HL-60 (cell line): ENCODE data around the gene ELOA.

Experiments
- DNase-seq, 2 experiments: peaks; one replicate each; pipeline ENCODE4 v3.0.0-alpha.2; 2010 to 2020; ENCODE audit warnings: low read depth in 1 of 2, low spot score in 1 of 2
- H3K27ac ChIP-seq: fragments of 250-450 bp; sonication (Bioruptor Pico); replicated peaks from 2 replicates; pipeline ENCODE4 v1.5.1; 2020; ENCODE audit warnings: mild to moderate bottlenecking, moderate library complexity
- H3K27me3 ChIP-seq: fragments of 250-450 bp; sonication (Bioruptor Pico); 2 replicates; pipeline ENCODE4 v1.5.1; 2021; ENCODE audit warnings: mild to moderate bottlenecking, moderate library complexity; ENCODE audit not compliant: insufficient read depth, poor library complexity, severe bottlenecking
- H3K4me3 ChIP-seq: replicated peaks from 2 replicates; pipeline ENCODE4 v1.5.1; 2011; ENCODE audit warnings: mild to moderate bottlenecking, control low read depth, low read length; ENCODE audit not compliant: insufficient read depth
- CTCF ChIP-seq: IDR thresholded peaks from one replicate; pipeline ENCODE4 v1.5.1; 2011; ENCODE audit warnings: low read length, control low read depth, inconsistent platforms; ENCODE audit not compliant: insufficient read depth
- GABPA ChIP-seq: IDR thresholded peaks from 2 replicates; pipeline ENCODE4 v1.6.1; 2012; ENCODE audit warnings: low read depth
- POLR2AphosphoS5 ChIP-seq: IDR thresholded peaks from 2 replicates; pipeline ENCODE4 v1.6.1; 2012; ENCODE audit warnings: low read depth
- SPI1 ChIP-seq: IDR thresholded peaks from 2 replicates; pipeline ENCODE4 v1.6.1; 2012; ENCODE audit warnings: low read depth, mild to moderate bottlenecking, borderline replicate concordance
- TF ChIP-seq, protein P1 (sequence below): IDR thresholded peaks from 2 replicates; pipeline ENCODE4 v1.6.1; 2012; ENCODE audit warnings: low read depth; ENCODE audit not compliant: insufficient replicate concordance

Gene ELOA

DNA sequence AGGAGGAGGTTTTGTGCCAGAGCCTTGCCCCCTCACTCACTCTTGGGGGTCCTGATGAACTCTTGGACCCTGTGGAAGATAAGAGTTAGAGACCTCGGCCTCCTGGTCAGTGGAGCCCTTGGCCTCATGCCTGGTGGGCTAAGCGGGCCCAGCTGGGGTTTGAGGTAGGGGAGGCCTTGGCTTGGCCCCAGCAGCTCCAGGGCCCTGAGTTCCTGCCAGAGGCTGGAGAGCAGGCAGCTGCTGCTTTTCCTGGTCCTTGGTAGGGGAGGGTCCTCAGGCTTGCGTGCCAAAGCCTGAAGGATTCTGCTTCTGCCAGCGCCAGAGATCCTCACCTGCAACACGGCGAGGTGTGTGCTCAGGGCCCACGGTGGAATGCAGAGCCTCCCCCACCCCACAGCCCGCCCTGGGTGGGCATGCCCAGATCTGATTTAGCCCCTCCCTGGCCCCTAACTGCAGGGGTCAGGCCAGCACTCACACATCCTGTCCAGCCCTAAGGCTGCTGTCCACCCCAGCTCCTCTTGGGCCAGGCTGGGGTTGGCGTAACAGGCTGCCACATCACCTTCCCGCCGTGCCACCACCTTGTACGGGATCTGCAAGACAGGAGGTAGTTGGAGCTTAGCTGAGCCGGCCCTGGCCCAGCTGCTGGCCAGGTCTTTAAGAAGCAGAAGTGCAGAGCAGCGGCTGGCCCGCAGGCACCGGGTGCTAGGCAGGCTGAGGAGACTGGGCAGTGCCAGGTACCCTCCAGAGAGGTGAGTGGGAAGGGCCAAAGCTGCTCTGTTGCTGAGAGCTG is 52.6 kb downstream of the ELOA start:
- DNase-seq, result no peak
- H3K27ac ChIP-seq, result no peak overlapping the region
- no peak overlapping the region for H3K4me3 ChIP-seq
- H3K27me3 ChIP-seq, result no peaks in the 10 kb centered on the region
- TF ChIP-seq SPI1 (no peak), POLR2AphosphoS5 (no peak), CTCF (no peak), GABPA (no peak)
- TF ChIP-seq, protein P1, sequence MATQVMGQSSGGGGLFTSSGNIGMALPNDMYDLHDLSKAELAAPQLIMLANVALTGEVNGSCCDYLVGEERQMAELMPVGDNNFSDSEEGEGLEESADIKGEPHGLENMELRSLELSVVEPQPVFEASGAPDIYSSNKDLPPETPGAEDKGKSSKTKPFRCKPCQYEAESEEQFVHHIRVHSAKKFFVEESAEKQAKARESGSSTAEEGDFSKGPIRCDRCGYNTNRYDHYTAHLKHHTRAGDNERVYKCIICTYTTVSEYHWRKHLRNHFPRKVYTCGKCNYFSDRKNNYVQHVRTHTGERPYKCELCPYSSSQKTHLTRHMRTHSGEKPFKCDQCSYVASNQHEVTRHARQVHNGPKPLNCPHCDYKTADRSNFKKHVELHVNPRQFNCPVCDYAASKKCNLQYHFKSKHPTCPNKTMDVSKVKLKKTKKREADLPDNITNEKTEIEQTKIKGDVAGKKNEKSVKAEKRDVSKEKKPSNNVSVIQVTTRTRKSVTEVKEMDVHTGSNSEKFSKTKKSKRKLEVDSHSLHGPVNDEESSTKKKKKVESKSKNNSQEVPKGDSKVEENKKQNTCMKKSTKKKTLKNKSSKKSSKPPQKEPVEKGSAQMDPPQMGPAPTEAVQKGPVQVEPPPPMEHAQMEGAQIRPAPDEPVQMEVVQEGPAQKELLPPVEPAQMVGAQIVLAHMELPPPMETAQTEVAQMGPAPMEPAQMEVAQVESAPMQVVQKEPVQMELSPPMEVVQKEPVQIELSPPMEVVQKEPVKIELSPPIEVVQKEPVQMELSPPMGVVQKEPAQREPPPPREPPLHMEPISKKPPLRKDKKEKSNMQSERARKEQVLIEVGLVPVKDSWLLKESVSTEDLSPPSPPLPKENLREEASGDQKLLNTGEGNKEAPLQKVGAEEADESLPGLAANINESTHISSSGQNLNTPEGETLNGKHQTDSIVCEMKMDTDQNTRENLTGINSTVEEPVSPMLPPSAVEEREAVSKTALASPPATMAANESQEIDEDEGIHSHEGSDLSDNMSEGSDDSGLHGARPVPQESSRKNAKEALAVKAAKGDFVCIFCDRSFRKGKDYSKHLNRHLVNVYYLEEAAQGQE, result no peak

- no peak for DNase-seq
- Histone ChIP-seq H3K27me3 (no peaks in the 10 kb centered on the region), H3K27ac (no peak overlapping the region), H3K4me3 (no peak overlapping the region)
- TF ChIP-seq SPI1, result no peak
- no peak for TF ChIP-seq GABPA
- 0 out of 2 replicates have a peak, but pooled peaks have one; percentile 25 for TF ChIP-seq POLR2AphosphoS5
- no peak for TF ChIP-seq CTCF
- TF ChIP-seq, protein P1, result no peak
Observed at GRCh38 chr1:23796466-23797271, 53.4 kb downstream of the ELOA start.

GRCh38 chr1:23797478-23798448 is 54.5 kb downstream of the ELOA start:
- no peak for TF ChIP-seq POLR2AphosphoS5
- TF ChIP-seq, protein P1, result no peak
- no peak for TF ChIP-seq CTCF
- no peak for TF ChIP-seq GABPA
- no peak for TF ChIP-seq SPI1
- no peaks in the 10 kb centered on the region for H3K27me3 ChIP-seq

More at GRCh38 chr1:23797478-23798448, 54.5 kb downstream of the ELOA start:
- Histone ChIP-seq H3K4me3 (no peak overlapping the region), H3K27ac (no peak overlapping the region)
- DNase-seq, result no peak
